Prostate gland (tissue), 2 donors: Measurements from ENCODE around the gene NKD2. TPM values are rescaled to one million over a fixed set of nuclear protein-coding genes. Genes with fewer than 3 reads are reported as not detected.

Experiments used
- DNase-seq: peaks from one replicate; pipeline ENCODE4 v3.0.0-alpha.2; 2019; ENCODE audit warnings: low spot score
- H3K27ac ChIP-seq, 2 donors: fragments of 200-600 bp; sonication (generic); 2 replicates each; pipeline ENCODE4 v1.5.1; 2017 to 2019
- H3K27me3 ChIP-seq: fragments of 200-600 bp; sonication (generic); replicated peaks from 2 replicates; pipeline ENCODE4 v1.5.1; 2019; ENCODE audit not compliant: insufficient read depth
- H3K36me3 ChIP-seq, 2 donors: fragments of 200-600 bp; sonication (generic); 1 replicate in 1 of 2; 2 replicates in 1 of 2; pipeline versions ENCODE4 v1.5.1 to v1.8.1; 2017 to 2019
- H3K4me1 ChIP-seq: fragments of 200-600 bp; sonication (generic); replicated peaks from 2 replicates; pipeline ENCODE4 v1.5.1; 2019
- H3K4me3 ChIP-seq, 2 donors: fragments of 200-600 bp; sonication (generic); 2 replicates each; pipeline ENCODE4 v1.5.1; 2017 to 2019
- H3K9me3 ChIP-seq: fragments of 200-600 bp; sonication (generic); 2 replicates; pipeline ENCODE4 v1.5.1; 2017
- CTCF ChIP-seq, 4 experiments: fragments of 200-600 bp in 2 of 4; fragments of 450-650 bp in 2 of 4; sonication (generic) in 2 of 4; IDR thresholded peaks; 1 replicate in 3 of 4; 2 replicates in 1 of 4; pipeline ENCODE4 v1.5.1; 2016 to 2019; ENCODE audit warnings: antibody characterized with exemption in 4 of 4, mild to moderate bottlenecking in 2 of 4, moderate library complexity in 2 of 4
- POLR2A ChIP-seq: fragments of 450-650 bp; IDR thresholded peaks from one replicate; pipeline ENCODE4 v1.6.1; 2016; ENCODE audit warnings: antibody characterized with exemption, mild to moderate bottlenecking
- POLR2AphosphoS5 ChIP-seq: sonication (generic); formaldehyde crosslinking; IDR thresholded peaks from one replicate; pipeline ENCODE4 v1.6.1; 2017; ENCODE audit warnings: antibody characterized with exemption
- WGBS: methylation state at CpG from one replicate; pipeline ENCODE4 v1.1.5; 2018; 5-methylcytosine and 5-hydroxymethylcytosine counted together
- intact Hi-C: fragments of 100-400 bp; cut with DNase I; formaldehyde crosslinking; loops from one replicate; pipeline ENCODE4 v1.14.2; 2022
- total RNA-seq, 2 donors: library from RNA; depleted of rRNA; stranded (reverse); fragments of >200 nt; gene quantifications; one replicate each; pipeline ENCODE4 v1.1.0, GENCODE V29; 2016

Gene NKD2
- total RNA-seq, 2 donors from 2014 or later: 2.9 to 22.1 TPM

DNA sequence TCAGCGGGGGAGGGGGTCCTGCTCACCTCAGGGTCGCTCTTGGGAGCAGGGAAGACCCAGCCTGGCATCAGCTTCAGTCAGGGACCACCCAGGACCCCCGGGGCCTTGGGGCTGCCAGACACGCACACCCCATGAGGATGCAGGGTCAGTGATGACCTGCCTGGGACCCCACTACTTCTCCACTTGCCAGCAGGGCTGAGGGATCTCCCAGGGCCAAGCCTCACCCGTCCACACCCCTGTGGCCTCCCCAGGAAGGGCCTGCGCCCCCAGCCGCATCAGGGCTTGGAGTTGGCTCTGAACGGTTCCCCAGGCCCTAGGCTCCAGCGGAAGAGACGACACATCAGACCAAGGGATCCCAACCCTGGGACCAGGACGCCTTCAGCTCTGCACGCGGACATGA is 69.6 kb downstream of the NKD2 start:
- no peaks in the 10 kb centered on the region for H3K36me3 ChIP-seq
- H3K27me3 ChIP-seq: no peaks in the 10 kb centered on the region
- no peak overlapping the region for H3K27ac ChIP-seq
- H3K4me1 ChIP-seq: no peaks in the 10 kb centered on the region
- intact Hi-C loops: no loop called here
- TF ChIP-seq CTCF (IDR thresholded peaks at IDR 0.05) (no peak), POLR2AphosphoS5 (no peak), POLR2A (no peak)
- no peak for DNase-seq
- H3K4me3 ChIP-seq: no peak overlapping the region
- no peaks in the 10 kb centered on the region for H3K9me3 ChIP-seq
- WGBS: 99% methylated on average over 9 of the region's 13 CpGs

- no peaks in the 10 kb centered on the region for H3K4me1 ChIP-seq
- no peaks in the 10 kb centered on the region for H3K27me3 ChIP-seq
- H3K36me3 ChIP-seq: no peaks in the 10 kb centered on the region
- no peak overlapping the region for H3K27ac ChIP-seq
- WGBS: 93% methylated on average over 23 of the region's 23 CpGs
- H3K9me3 ChIP-seq: no peaks in the 10 kb centered on the region
- intact Hi-C loops: no loop called here
- no peak for TF ChIP-seq CTCF (IDR thresholded peaks at IDR 0.05)
- TF ChIP-seq POLR2AphosphoS5: no peak
- no peak for TF ChIP-seq POLR2A
- DNase-seq: no peak
- H3K4me3 ChIP-seq: no peak overlapping the region
These were observed 70.2 kb downstream of the NKD2 start for GRCh38 chr5:1078851-1079250.

DNA sequence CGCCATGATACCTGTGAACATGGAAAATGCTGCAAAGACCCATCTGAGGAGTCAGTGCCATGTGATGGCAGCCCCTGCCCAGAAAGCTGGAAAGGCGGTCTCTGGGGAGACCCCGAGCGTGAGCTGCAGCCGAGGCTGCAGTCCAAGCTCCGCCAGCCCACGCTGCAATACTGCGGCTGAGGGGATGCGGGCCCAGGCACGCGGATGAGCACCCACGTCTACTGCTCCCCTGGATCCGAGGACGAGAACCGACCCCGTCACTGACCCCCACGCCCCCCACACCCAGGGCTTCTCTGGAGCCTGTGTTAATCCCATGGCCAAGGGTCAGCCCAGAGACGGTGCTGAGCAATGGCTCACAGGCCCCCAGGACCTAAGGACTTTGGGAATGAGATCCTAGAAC is 70.9 kb downstream of the NKD2 start:
- intact Hi-C loops: no loop called here
- H3K9me3 ChIP-seq: no peaks in the 10 kb centered on the region
- no peak overlapping the region for H3K27ac ChIP-seq
- no peak for DNase-seq
- H3K4me1 ChIP-seq: no peaks in the 10 kb centered on the region
- H3K36me3 ChIP-seq: no peaks in the 10 kb centered on the region
- no peak overlapping the region for H3K4me3 ChIP-seq
- TF ChIP-seq POLR2AphosphoS5: no peak
- TF ChIP-seq POLR2A: no peak
- no peak for TF ChIP-seq CTCF (IDR thresholded peaks at IDR 0.05)
- 91% methylated on average over 14 of the region's 18 CpGs for WGBS
- no peaks in the 10 kb centered on the region for H3K27me3 ChIP-seq

- H3K27me3 ChIP-seq: no peaks in the 10 kb centered on the region
- no peaks in the 10 kb centered on the region for H3K36me3 ChIP-seq
- H3K4me1 ChIP-seq: no peaks in the 10 kb centered on the region
- no peaks in the 10 kb centered on the region for H3K9me3 ChIP-seq
- no peak for DNase-seq
- H3K4me3 ChIP-seq: no peak overlapping the region
- TF ChIP-seq CTCF (IDR thresholded peaks at IDR 0.05): no peak
- no peak for TF ChIP-seq POLR2AphosphoS5
- H3K27ac ChIP-seq: no peak overlapping the region
- 91% methylated on average over 19 of the region's 35 CpGs for WGBS
- intact Hi-C loops: no loop called here
These were observed 71.4 kb downstream of the NKD2 start for GRCh38 chr5:1079961-1080360.

DNA sequence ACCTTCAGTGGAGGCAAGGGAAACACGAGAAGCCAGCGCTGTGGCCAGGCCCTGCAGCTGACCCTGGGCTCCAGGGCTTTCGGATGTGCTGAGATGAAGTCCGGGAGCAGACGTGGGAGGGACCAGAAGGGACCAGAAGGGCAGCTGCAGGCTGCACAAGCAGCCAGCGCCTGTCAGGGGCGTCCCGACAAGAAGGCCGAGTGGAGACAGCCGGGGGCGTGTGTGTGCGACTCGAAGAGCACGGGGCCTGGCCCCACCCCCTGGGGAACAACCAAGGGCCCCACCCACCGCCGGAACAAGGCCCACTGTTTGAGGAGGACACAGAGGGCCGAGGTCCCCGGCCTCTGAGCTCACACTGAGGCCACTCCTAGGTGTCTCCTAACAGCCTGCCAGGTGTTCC is 71.8 kb downstream of the NKD2 start:
- intact Hi-C loops: no loop called here
- Histone ChIP-seq H3K27me3 (no peaks in the 10 kb centered on the region), H3K4me1 (no peaks in the 10 kb centered on the region), H3K9me3 (no peaks in the 10 kb centered on the region), H3K27ac (no peak overlapping the region), H3K4me3 (no peak overlapping the region), H3K36me3 (no peaks in the 10 kb centered on the region)
- no peak for DNase-seq
- WGBS: 93% methylated on average over 5 of the region's 18 CpGs
- TF ChIP-seq CTCF (IDR thresholded peaks at IDR 0.05) (no peak), POLR2AphosphoS5 (no peak), POLR2A (no peak)
